IMR-90 (cell line): Measurements from ENCODE around the gene QSER1. TPM values are rescaled to one million over a fixed set of nuclear protein-coding genes. Genes with fewer than 3 reads are reported as not detected.

Source experiments
- ATAC-seq: fragments of 200-7000 bp; cut with Tn5 transposase; 2 replicates; pipeline ENCODE4 v1.9.1; 2020; ENCODE audit warnings: low read depth, mild to moderate bottlenecking, moderate library complexity
- BruUV-seq: library from RNA; stranded (reverse); fragments of 400-500 nt; replicated peaks from 2 replicates; lab custom pipeline; 2021; lab: Mats Ljungman, UMichigan
- CTCF ChIA-PET: fragments of 300-600 bp; formaldehyde crosslinking; extraction: SDS; loops from one replicate; lab custom pipeline; 2021; ENCODE audit warnings: antibody characterized with exemption; lab: Yijun Ruan, JAX
- POLR2A ChIA-PET: fragments of 300-600 bp; sonication (Branson Sonifier 250); formaldehyde crosslinking; loops from one replicate; lab custom pipeline; 2022; ENCODE audit warnings: antibody characterized with exemption; ENCODE audit not compliant: unreplicated experiment; lab: Charles Lee
- DNase-seq: peaks from one replicate; pipeline ENCODE4 v3.0.0; 2013
- H2AFZ ChIP-seq: replicated peaks from 2 replicates; pipeline ENCODE3; 2013; ENCODE audit warnings: low read length, mild to moderate bottlenecking; ENCODE audit not compliant: poor library complexity
- H2AK5ac ChIP-seq: 2 replicates; pipeline ENCODE4 v1.6.1; 2013; ENCODE audit warnings: low read depth, low read length, inconsistent platforms
- H2AK9ac ChIP-seq: replicated peaks from 2 replicates; pipeline ENCODE3; 2013; ENCODE audit warnings: mild to moderate bottlenecking, low read depth, low read length, moderate library complexity; ENCODE audit not compliant: poor library complexity
- H2BK120ac ChIP-seq: 2 replicates; pipeline ENCODE4 v1.6.1; 2013; ENCODE audit warnings: low read depth, low read length, inconsistent platforms
- H2BK15ac ChIP-seq: 3 replicates; pipeline ENCODE4 v1.6.1; 2013; ENCODE audit warnings: low read depth, low read length, inconsistent platforms
- H2BK20ac ChIP-seq: 2 replicates; pipeline ENCODE4 v1.6.1; 2013; ENCODE audit warnings: low read depth, mild to moderate bottlenecking, inconsistent platforms, low read length, moderate library complexity
- H2BK5ac ChIP-seq: 2 replicates; pipeline ENCODE4 v1.6.1; 2013; ENCODE audit warnings: mild to moderate bottlenecking, low read depth, low read length, inconsistent platforms; ENCODE audit not compliant: poor library complexity, severe bottlenecking
- H3K14ac ChIP-seq: replicated peaks from 2 replicates; pipeline ENCODE4 v1.6.1; 2013; ENCODE audit warnings: low read depth, low read length, inconsistent platforms
- H3K18ac ChIP-seq: 2 replicates; pipeline ENCODE4 v1.6.1; 2013; ENCODE audit warnings: low read depth, low read length, control low read depth
- H3K23ac ChIP-seq: 2 replicates; pipeline ENCODE4 v1.6.1; 2013; ENCODE audit warnings: low read depth, low read length, inconsistent platforms
- H3K27ac ChIP-seq: 2 replicates; pipeline ENCODE4 v1.5.1; 2013; ENCODE audit warnings: mild to moderate bottlenecking, control low read depth, low read length; ENCODE audit not compliant: insufficient read depth
- H3K27me3 ChIP-seq: 2 replicates; pipeline ENCODE4 v1.6.1; 2013; ENCODE audit warnings: low read length; ENCODE audit not compliant: control insufficient read depth, insufficient read depth
- H3K36me3 ChIP-seq: 2 replicates; pipeline ENCODE4 v1.6.1; 2013; ENCODE audit warnings: low read length, mixed read lengths; ENCODE audit not compliant: control insufficient read depth, insufficient read depth
- H3K4ac ChIP-seq: 2 replicates; pipeline ENCODE4 v1.6.1; 2013; ENCODE audit warnings: low read depth, low read length, inconsistent platforms
- H3K4me1 ChIP-seq: 2 replicates; pipeline ENCODE4 v1.6.1; 2013; ENCODE audit warnings: low read length, mixed read lengths; ENCODE audit not compliant: control insufficient read depth, insufficient read depth
- H3K4me2 ChIP-seq: 2 replicates; pipeline ENCODE4 v1.6.1; 2013; ENCODE audit warnings: low read depth, mild to moderate bottlenecking, control low read depth, low read length, moderate library complexity
- H3K4me3 ChIP-seq: 2 replicates; pipeline ENCODE4 v1.5.1; 2013; ENCODE audit warnings: low read depth, mild to moderate bottlenecking, control low read depth, low read length, moderate library complexity; ENCODE audit not compliant: insufficient read depth
- H3K56ac ChIP-seq: 2 replicates; pipeline ENCODE4 v1.6.1; 2013; ENCODE audit warnings: low read length, inconsistent platforms; ENCODE audit not compliant: insufficient read depth; ENCODE audit errors: extremely low read depth
- H3K79me1 ChIP-seq, 2 experiments: 2 replicates each; pipeline ENCODE4 v1.6.1; 2013; ENCODE audit warnings: low read length in 2 of 2, inconsistent platforms in 1 of 2, low read depth in 1 of 2
- H3K9ac ChIP-seq: 2 replicates; pipeline ENCODE4 v1.6.1; 2013; ENCODE audit warnings: low read depth, low read length, control low read depth
- H3K9me1 ChIP-seq: 2 replicates; pipeline ENCODE4 v1.6.1; 2013; ENCODE audit warnings: low read length, inconsistent platforms; ENCODE audit not compliant: insufficient read depth
- H3K9me3 ChIP-seq: 2 replicates; pipeline ENCODE4 v1.6.1; 2013; ENCODE audit warnings: low read length; ENCODE audit not compliant: control insufficient read depth, insufficient read depth
- H4K20me1 ChIP-seq: 2 replicates; pipeline ENCODE4 v1.6.1; 2013; ENCODE audit warnings: low read length, inconsistent platforms; ENCODE audit not compliant: insufficient read depth
- H4K5ac ChIP-seq: 2 replicates; pipeline ENCODE4 v1.6.1; 2013; ENCODE audit warnings: mild to moderate bottlenecking, low read depth, low read length, control low read depth
- H4K8ac ChIP-seq, 2 experiments: 2 replicates each; pipeline ENCODE4 v1.6.1; 2013; ENCODE audit warnings: low read depth in 2 of 2, low read length in 2 of 2, control low read depth in 1 of 2, inconsistent platforms in 1 of 2
- H4K91ac ChIP-seq: 2 replicates; pipeline ENCODE4 v1.6.1; 2013; ENCODE audit warnings: low read depth, low read length, inconsistent platforms; ENCODE audit not compliant: insufficient read depth
- CHD1 ChIP-seq: IDR thresholded peaks from 2 replicates; pipeline ENCODE4 v1.6.1; 2012; ENCODE audit warnings: low read depth, low read length, improper control_type of control experiment
- CTCF ChIP-seq: conservative IDR thresholded peaks from 2 replicates; pipeline ENCODE4 v1.5.1; 2012; ENCODE audit warnings: mild to moderate bottlenecking, low read depth, low read length, improper control_type of control experiment
- ELK1 ChIP-seq: fragments of 150-350 bp; IDR thresholded peaks from 2 replicates; pipeline ENCODE4 v1.6.1; 2016; ENCODE audit warnings: low read depth, mild to moderate bottlenecking, low read length, moderate library complexity, borderline replicate concordance
- MAZ ChIP-seq: IDR thresholded peaks from 2 replicates; pipeline ENCODE4 v1.6.1; 2012; ENCODE audit warnings: low read depth, mild to moderate bottlenecking, low read length, improper control_type of control experiment, moderate library complexity, borderline replicate concordance
- MXI1 ChIP-seq: IDR thresholded peaks from 2 replicates; pipeline ENCODE4 v1.6.1; 2012; ENCODE audit warnings: low read depth, mild to moderate bottlenecking, low read length, moderate library complexity, borderline replicate concordance
- POLR2A ChIP-seq: IDR thresholded peaks from 2 replicates; pipeline ENCODE4 v1.6.1; 2012; ENCODE audit warnings: mild to moderate bottlenecking, low read depth, low read length
- RAD21 ChIP-seq: IDR thresholded peaks from 2 replicates; pipeline ENCODE4 v1.6.1; 2012; ENCODE audit warnings: low read length, improper control_type of control experiment
- SMC3 ChIP-seq: fragments of 150-350 bp; IDR thresholded peaks from 2 replicates; pipeline ENCODE4 v1.6.1; 2016; ENCODE audit warnings: low read depth, mild to moderate bottlenecking, antibody characterized with exemption, low read length, moderate library complexity
- WGBS, 2 experiments: methylation state at CpG; one replicate each; pipeline versions ENCODE4 v1.1.5 to v1.1.7; 2013; ENCODE audit warnings: missing lambda C conversion rate in 2 of 2; ENCODE audit not compliant: insufficient read length in 1 of 2; ENCODE audit errors: extremely low coverage in 2 of 2; 5-methylcytosine and 5-hydroxymethylcytosine counted together
- dilution Hi-C: fragments of 300-500 bp; cut with HindIII; formaldehyde crosslinking; loops from one replicate; pipeline ENCODE4 v1.14.3; 2018; ENCODE audit warnings: low sequenced_read_pairs; ENCODE audit not compliant: unreplicated experiment
- in situ Hi-C: fragments of 300-500 bp; cut with MboI; formaldehyde crosslinking; loops from 3 replicates; pipeline ENCODE4 v1.14.3; 2019; ENCODE audit warnings: low sequenced_read_pairs, inconsistent platforms, mixed read lengths
- intact Hi-C: fragments of 100-400 bp; cut with micrococcal nuclease; formaldehyde crosslinking; loops from 2 replicates; pipeline ENCODE4 v1.10.0; 2022
- polyA plus RNA-seq, 3 experiments: library from polyadenylated mRNA; depleted of rRNA; stranded (reverse); fragments of >200 nt; gene quantifications; 2 replicates each; pipeline ENCODE4 v1.2.3, GENCODE V29; 2012; ENCODE audit warnings: low replicate concordance in 1 of 3
- total RNA-seq: library from RNA; depleted of rRNA; stranded (reverse); fragments of >200 nt; gene quantifications from 2 replicates; pipeline ENCODE4 v1.2.3, GENCODE V29; 2012

The QSER1 gene
- total and polyA plus RNA-seq, 2 of the 4 experiments (the other 2 are of a cell fraction), result 5.9 to 15.6 TPM

GRCh38 chr11:32893343-32894148 is 935 bp downstream of the QSER1 start:
- no TSS peak for BruUV-seq
- Histone ChIP-seq H3K4me1 (peaks cover 2% of the 10 kb centered on the region; the same call in 1 of the 2 replicates), H4K5ac (peak overlapping the region; percentile 37; the same call in 1 of the 2 replicates), H2BK20ac (no peak overlapping the region), H3K9ac (peak overlapping the region; percentile 62), H3K14ac (peak overlapping the region; percentile 20; the same call in 1 of the 2 replicates), H3K23ac (peak overlapping the region; percentile 89), H3K79me1 (peaks cover 16 to 37% of the 10 kb centered on the region in 2 experiments), H3K4me2 (peak overlapping the region; percentile 90), H3K18ac (no peak overlapping the region; the same call in 1 of the 2 replicates), H3K56ac (peak overlapping the region; percentile 30), H3K4me3 (peak overlapping the region; percentile 79), H4K8ac (peak overlapping the region; percentile 0 to 68; a peak in 1 of 4 replicates), H2BK120ac (no peak overlapping the region; the same call in none of the 2 replicates), H3K4ac (peak overlapping the region; percentile 64), H2AK5ac (peak overlapping the region; percentile 40), H4K91ac (0 out of 2 replicates have a peak overlapping the region, but pooled peaks have one; percentile 25), H3K27me3 (no peaks in the 10 kb centered on the region), H3K27ac (peak overlapping the region; percentile 58), H4K20me1 (peaks cover 11% of the 10 kb centered on the region; the same call in 1 of the 2 replicates), H2BK5ac (peak overlapping the region; percentile 41), H3K9me1 (peaks cover 4% of the 10 kb centered on the region; the same call in 1 of the 2 replicates), H2AFZ (peak overlapping the region; percentile 79), H2BK15ac (no peak overlapping the region), H2AK9ac (peak overlapping the region; percentile 90), H3K36me3 (no peaks in the 10 kb centered on the region), H3K9me3 (no peaks in the 10 kb centered on the region)
- TF ChIP-seq CHD1 (no peak), ELK1 (no peak), MXI1 (no peak; the same call in 1 of the 2 replicates), SMC3 (0 out of 2 replicates have a peak, but pooled peaks have one; percentile 4), MAZ (peak; percentile 53; the same call in 1 of the 2 replicates), POLR2A (0 out of 2 replicates have a peak, but pooled peaks have one; percentile 8), CTCF (peak; percentile 51), RAD21 (no peak)
- in situ Hi-C loops (no loop called here), intact Hi-C loops (loop anchor here (5.0 kb wide), 2 partner anchors 86 to 169 kb away; no protein-coding TSS in a partner anchor), dilution Hi-C loops (no loop called here)
- 0% methylated on average over 34 of the region's 66 CpGs; no CpG with 5 or more reads in 1 of the 2 experiments for WGBS, 2 experiments
- peak; percentile 45 for ATAC-seq
- peak; percentile 26 for DNase-seq
- ChIA-PET CTCF (interaction anchor here (0.5 to 1.1 kb wide), 5 partner anchors 8 to 172 kb away, joined by 3 to 4 read pairs (median 3); no protein-coding TSS in a partner anchor), POLR2A (interaction anchor here (0.6 kb wide), 1 partner anchor 176 kb away, joined by 5 read pairs; no protein-coding TSS in a partner anchor)
